DND-41 (cell line): Measurements from ENCODE around the gene CASQ2.

Experiments used
- ATAC-seq: fragments of 200-7000 bp; cut with Tn5 transposase; 3 replicates; pipeline ENCODE4 v1.9.1; 2021; ENCODE audit warnings: low read depth; ENCODE audit not compliant: insufficient read depth
- DNase-seq: peaks from one replicate; pipeline ENCODE4 v3.0.0-alpha.2; 2020
- H2AFZ ChIP-seq: 2 replicates; pipeline ENCODE4 v1.6.0; 2012; ENCODE audit warnings: low read depth, low read length
- H3K27ac ChIP-seq: 2 replicates; pipeline ENCODE4 v1.5.1; 2012; ENCODE audit warnings: low read length, inconsistent platforms
- H3K27me3 ChIP-seq: fragments of 200-600 bp; sonication (generic); 2 replicates; pipeline ENCODE4 v1.6.0; 2012; ENCODE audit warnings: low read length, mild to moderate bottlenecking, inconsistent platforms; ENCODE audit not compliant: insufficient read depth, poor library complexity
- H3K36me3 ChIP-seq: 2 replicates; pipeline ENCODE4 v1.5.1; 2012; ENCODE audit warnings: low read length, inconsistent platforms; ENCODE audit not compliant: insufficient read depth
- H3K4me1 ChIP-seq: 2 replicates; pipeline ENCODE4 v1.5.1; 2012; ENCODE audit warnings: mild to moderate bottlenecking, low read length; ENCODE audit not compliant: insufficient read depth
- H3K4me2 ChIP-seq: 2 replicates; pipeline ENCODE4 v1.6.0; 2012; ENCODE audit warnings: mild to moderate bottlenecking, moderate library complexity, low read length, inconsistent platforms; ENCODE audit not compliant: insufficient read depth
- H3K4me3 ChIP-seq, 2 experiments: fragments of 200-600 bp in 1 of 2; shearing (Covaris generic) in 1 of 2; 2 replicates each; pipeline ENCODE4 v1.5.1; 2012 to 2016; ENCODE audit warnings: inconsistent platforms in 2 of 2, low read length in 2 of 2, mild to moderate bottlenecking in 2 of 2, low read depth in 1 of 2, moderate library complexity in 1 of 2
- H3K79me2 ChIP-seq: 2 replicates; pipeline ENCODE4 v1.6.0; 2012; ENCODE audit warnings: low read length, inconsistent platforms; ENCODE audit not compliant: insufficient read depth
- H3K9ac ChIP-seq: 2 replicates; pipeline ENCODE4 v1.6.0; 2012; ENCODE audit warnings: low read depth, mild to moderate bottlenecking, inconsistent platforms, low read length, moderate library complexity
- H3K9me3 ChIP-seq: 2 replicates; pipeline ENCODE4 v1.5.1; 2012; ENCODE audit warnings: low read length, moderate library complexity, mild to moderate bottlenecking, inconsistent platforms; ENCODE audit not compliant: insufficient read depth, severe bottlenecking
- H4K20me1 ChIP-seq: 2 replicates; pipeline ENCODE4 v1.6.0; 2012; ENCODE audit warnings: low read length; ENCODE audit not compliant: insufficient read depth
- CTCF ChIP-seq: IDR thresholded peaks from 2 replicates; pipeline ENCODE4 v1.5.1; 2012; ENCODE audit warnings: borderline replicate concordance, low read length, moderate library complexity, mild to moderate bottlenecking; ENCODE audit not compliant: poor library complexity, severe bottlenecking; ENCODE audit errors: extremely low read depth
- EZH2 ChIP-seq: IDR thresholded peaks from 3 replicates; pipeline ENCODE4 v1.6.1; 2012; ENCODE audit warnings: borderline replicate concordance, low read depth, mild to moderate bottlenecking, moderate library complexity, low read length, inconsistent platforms; ENCODE audit not compliant: severe bottlenecking

CASQ2 gene

GRCh38 chr1:115702959-115703358 is 65.6 kb downstream of the CASQ2 start:
- H3K9ac ChIP-seq, result no peak overlapping the region
- no peaks in the 10 kb centered on the region for H3K27me3 ChIP-seq
- H3K4me3 ChIP-seq, result no peak overlapping the region
- no peaks in the 10 kb centered on the region for H3K4me1 ChIP-seq
- H3K4me2 ChIP-seq, result no peak overlapping the region
- H3K36me3 ChIP-seq, result no peaks in the 10 kb centered on the region
- no peaks in the 10 kb centered on the region for H3K9me3 ChIP-seq
- ATAC-seq (no peak), DNase-seq (no peak)
- TF ChIP-seq CTCF, result no peak
- TF ChIP-seq EZH2, result no peak
- no peaks in the 10 kb centered on the region for H4K20me1 ChIP-seq
- H3K27ac ChIP-seq, result no peak overlapping the region
- no peak overlapping the region for H2AFZ ChIP-seq
- no peaks in the 10 kb centered on the region for H3K79me2 ChIP-seq

- no peaks in the 10 kb centered on the region for H3K79me2 ChIP-seq
- no peak overlapping the region for H3K27ac ChIP-seq
- TF ChIP-seq EZH2 (no peak), CTCF (no peak)
- H3K9ac ChIP-seq, result no peak overlapping the region
- no peak for ATAC-seq
- no peak overlapping the region for H3K4me2 ChIP-seq
- no peak overlapping the region for H2AFZ ChIP-seq
- H3K36me3 ChIP-seq, result no peaks in the 10 kb centered on the region
- H4K20me1 ChIP-seq, result no peaks in the 10 kb centered on the region
- no peak overlapping the region for H3K4me3 ChIP-seq
- no peak for DNase-seq
- H3K9me3 ChIP-seq, result no peaks in the 10 kb centered on the region
- no peaks in the 10 kb centered on the region for H3K4me1 ChIP-seq
- no peaks in the 10 kb centered on the region for H3K27me3 ChIP-seq
These were observed 67.4 kb downstream of the CASQ2 start for GRCh38 chr1:115701090-115701489.

- Histone ChIP-seq H3K9me3 (no peaks in the 10 kb centered on the region), H3K27ac (no peak overlapping the region), H3K36me3 (peaks cover 2% of the 10 kb centered on the region; the same call in 1 of the 2 replicates), H2AFZ (no peak overlapping the region), H3K4me3 (no peak overlapping the region), H3K9ac (no peak overlapping the region), H4K20me1 (no peaks in the 10 kb centered on the region), H3K79me2 (no peaks in the 10 kb centered on the region), H3K27me3 (no peaks in the 10 kb centered on the region), H3K4me1 (no peaks in the 10 kb centered on the region), H3K4me2 (no peak overlapping the region)
- no peak for TF ChIP-seq CTCF
- ATAC-seq (no peak), DNase-seq (no peak)
These were observed 70.9 kb downstream of the CASQ2 start for GRCh38 chr1:115697619-115698018.

GRCh38 chr1:115694805-115695204 is 73.7 kb downstream of the CASQ2 start:
- H3K27ac ChIP-seq, result no peak overlapping the region
- H3K79me2 ChIP-seq, result no peaks in the 10 kb centered on the region
- TF ChIP-seq EZH2, result no peak
- TF ChIP-seq CTCF, result no peak
- H3K9ac ChIP-seq, result no peak overlapping the region
- H3K4me3 ChIP-seq, result no peak overlapping the region
- no peaks in the 10 kb centered on the region for H3K4me1 ChIP-seq
- H2AFZ ChIP-seq, result no peak overlapping the region
- H3K27me3 ChIP-seq, result no peaks in the 10 kb centered on the region
- peaks cover 30% of the 10 kb centered on the region for H3K36me3 ChIP-seq
- no peak overlapping the region for H3K4me2 ChIP-seq
- no peaks in the 10 kb centered on the region for H3K9me3 ChIP-seq
- H4K20me1 ChIP-seq, result no peaks in the 10 kb centered on the region
- no peak for DNase-seq
- ATAC-seq, result no peak
